ENCODE results near the gene GPC5. TPM values are rescaled to one million over a fixed set of nuclear protein-coding genes. Genes with fewer than 3 reads are reported as not detected.

GPC5 gene
- total and polyA plus RNA-seq, 2 donors (not counting 3 experiments of a cell fraction or from before 2014, with no cell fraction given) = 0.59 to 0.97 TPM

GRCh38 chr13:92413452-92413851 is 1015.0 kb downstream of the GPC5 start:
- no peak overlapping the region for H3K27ac ChIP-seq (ENCODE audit: insufficient read depth, low read depth, low read length)
- no peaks in the 10 kb centered on the region for H3K36me3 ChIP-seq (ENCODE audit: control insufficient read depth in 2 of 2, extremely low read depth in 1 of 2, insufficient read depth in 2 of 2, low read length in 2 of 2)
- no peaks in the 10 kb centered on the region for H3K27me3 ChIP-seq (ENCODE audit: control insufficient read depth in 2 of 2, insufficient read depth in 2 of 2, low read length in 2 of 2)
- H2AFZ ChIP-seq (ENCODE audit: low read depth, low read length) = no peak overlapping the region
- no peaks in the 10 kb centered on the region for H3K79me2 ChIP-seq (ENCODE audit: control insufficient read depth, insufficient read depth, low read length)
- no peak overlapping the region for H3K9ac ChIP-seq (replicated peaks; ENCODE audit: extremely low read depth, insufficient read depth, low read length)
- intact Hi-C loops (cut with micrococcal nuclease) (no loop called here), dilution Hi-C loops (cut with MboI; ENCODE audit: extremely low pct_ligation_motif_present, low sequenced_read_pairs) (no loop called here)
- TF ChIP-seq GATA2 (IDR thresholded peaks at IDR 0.05; ENCODE audit: insufficient read depth, insufficient read length, low read depth, low read length) (no peak), CTCF (IDR thresholded peaks at IDR 0.05; ENCODE audit: extremely low read depth in 1 of 2, insufficient read depth in 1 of 2, low read depth in 1 of 2, low read length in 2 of 2) (no peak), EZH2 (IDR thresholded peaks at IDR 0.05; ENCODE audit: borderline replicate concordance, low read depth, low read length, severe bottlenecking) (no peak), POLR2AphosphoS5 (IDR thresholded peaks at IDR 0.05; ENCODE audit: insufficient read depth, low read depth, low read length) (no peak), MYC (IDR thresholded peaks at IDR 0.05; ENCODE audit: low read depth, low read length) (no peak), JUN (IDR thresholded peaks at IDR 0.05; ENCODE audit: borderline replicate concordance, insufficient read depth, insufficient read length, low read depth) (no peak), POLR2A (IDR thresholded peaks at IDR 0.05; ENCODE audit: low read depth, low read length) (no peak)
- TF ChIP-seq, protein P1, sequence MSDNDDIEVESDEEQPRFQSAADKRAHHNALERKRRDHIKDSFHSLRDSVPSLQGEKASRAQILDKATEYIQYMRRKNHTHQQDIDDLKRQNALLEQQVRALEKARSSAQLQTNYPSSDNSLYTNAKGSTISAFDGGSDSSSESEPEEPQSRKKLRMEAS (IDR thresholded peaks at IDR 0.05; ENCODE audit: insufficient read depth, insufficient read length) = no peak
- DNase-seq (ENCODE audit: low read depth, low spot score) (no peak), FAIRE-seq (no peak)
- H3K4me2 ChIP-seq (ENCODE audit: insufficient read depth, low read length) = no peak overlapping the region
- no peaks in the 10 kb centered on the region for H3K9me1 ChIP-seq (replicated peaks; ENCODE audit: control insufficient read depth, extremely low read depth, insufficient read depth, low read length)
- POLR2A ChIA-PET = no interaction called here
- no peaks in the 10 kb centered on the region for H3K4me1 ChIP-seq (ENCODE audit: control insufficient read depth, extremely low read depth, insufficient read depth, low read length)
- CTCF ChIA-PET = interaction anchor here (0.6 kb wide), 1 partner anchor 289 kb away, joined by 3 read pairs; no protein-coding TSS in a partner anchor
- BruUV-seq (replicated peaks) = no TSS peak
- H4K20me1 ChIP-seq (replicated peaks; ENCODE audit: control insufficient read depth, extremely low read depth, insufficient read depth, low read length) = no peaks in the 10 kb centered on the region
- H3K9me3 ChIP-seq (replicated peaks; ENCODE audit: control insufficient read depth, insufficient read depth, low read length) = peaks cover 3% of the 10 kb centered on the region
- H3K4me3 ChIP-seq (replicated peaks in 1 of 3; ENCODE audit: insufficient read depth in 1 of 3, low read depth in 1 of 3, low read length in 3 of 3) = no peak overlapping the region

Measured in endothelial cell of umbilical vein (primary cell).